ENCODE data around the gene DEGS1.

DNA sequence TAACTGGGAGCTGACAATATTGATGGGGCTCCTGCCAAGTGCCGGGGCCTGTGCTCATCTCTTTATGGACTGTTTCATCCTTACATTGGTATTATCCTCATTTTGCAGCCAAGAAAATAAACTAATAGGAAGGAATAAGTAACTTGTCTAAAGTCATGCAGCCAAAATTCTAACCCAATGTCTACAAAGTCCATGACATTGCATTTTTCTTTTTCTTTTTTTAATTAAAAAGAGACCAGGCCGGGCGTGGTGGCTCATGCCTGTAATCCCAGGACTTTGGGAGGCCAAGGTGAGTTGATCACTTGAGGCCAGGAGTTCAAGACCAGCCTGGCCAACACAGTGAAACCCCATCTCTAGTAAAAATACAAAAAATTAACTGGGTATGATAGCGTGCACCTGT lies 18.8 kb downstream of the DEGS1 start:
- TF ChIP-seq, protein P1, sequence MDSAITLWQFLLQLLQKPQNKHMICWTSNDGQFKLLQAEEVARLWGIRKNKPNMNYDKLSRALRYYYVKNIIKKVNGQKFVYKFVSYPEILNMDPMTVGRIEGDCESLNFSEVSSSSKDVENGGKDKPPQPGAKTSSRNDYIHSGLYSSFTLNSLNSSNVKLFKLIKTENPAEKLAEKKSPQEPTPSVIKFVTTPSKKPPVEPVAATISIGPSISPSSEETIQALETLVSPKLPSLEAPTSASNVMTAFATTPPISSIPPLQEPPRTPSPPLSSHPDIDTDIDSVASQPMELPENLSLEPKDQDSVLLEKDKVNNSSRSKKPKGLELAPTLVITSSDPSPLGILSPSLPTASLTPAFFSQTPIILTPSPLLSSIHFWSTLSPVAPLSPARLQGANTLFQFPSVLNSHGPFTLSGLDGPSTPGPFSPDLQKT (IDR thresholded peaks at IDR 0.05; ENCODE audit: borderline replicate concordance, low read depth, low read length) = no peak
- TF ChIP-seq, protein P2, sequence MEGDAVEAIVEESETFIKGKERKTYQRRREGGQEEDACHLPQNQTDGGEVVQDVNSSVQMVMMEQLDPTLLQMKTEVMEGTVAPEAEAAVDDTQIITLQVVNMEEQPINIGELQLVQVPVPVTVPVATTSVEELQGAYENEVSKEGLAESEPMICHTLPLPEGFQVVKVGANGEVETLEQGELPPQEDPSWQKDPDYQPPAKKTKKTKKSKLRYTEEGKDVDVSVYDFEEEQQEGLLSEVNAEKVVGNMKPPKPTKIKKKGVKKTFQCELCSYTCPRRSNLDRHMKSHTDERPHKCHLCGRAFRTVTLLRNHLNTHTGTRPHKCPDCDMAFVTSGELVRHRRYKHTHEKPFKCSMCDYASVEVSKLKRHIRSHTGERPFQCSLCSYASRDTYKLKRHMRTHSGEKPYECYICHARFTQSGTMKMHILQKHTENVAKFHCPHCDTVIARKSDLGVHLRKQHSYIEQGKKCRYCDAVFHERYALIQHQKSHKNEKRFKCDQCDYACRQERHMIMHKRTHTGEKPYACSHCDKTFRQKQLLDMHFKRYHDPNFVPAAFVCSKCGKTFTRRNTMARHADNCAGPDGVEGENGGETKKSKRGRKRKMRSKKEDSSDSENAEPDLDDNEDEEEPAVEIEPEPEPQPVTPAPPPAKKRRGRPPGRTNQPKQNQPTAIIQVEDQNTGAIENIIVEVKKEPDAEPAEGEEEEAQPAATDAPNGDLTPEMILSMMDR (tag by site-specific recombination; IDR thresholded peaks at IDR 0.05) = no peak
- TF ChIP-seq, protein P3, sequence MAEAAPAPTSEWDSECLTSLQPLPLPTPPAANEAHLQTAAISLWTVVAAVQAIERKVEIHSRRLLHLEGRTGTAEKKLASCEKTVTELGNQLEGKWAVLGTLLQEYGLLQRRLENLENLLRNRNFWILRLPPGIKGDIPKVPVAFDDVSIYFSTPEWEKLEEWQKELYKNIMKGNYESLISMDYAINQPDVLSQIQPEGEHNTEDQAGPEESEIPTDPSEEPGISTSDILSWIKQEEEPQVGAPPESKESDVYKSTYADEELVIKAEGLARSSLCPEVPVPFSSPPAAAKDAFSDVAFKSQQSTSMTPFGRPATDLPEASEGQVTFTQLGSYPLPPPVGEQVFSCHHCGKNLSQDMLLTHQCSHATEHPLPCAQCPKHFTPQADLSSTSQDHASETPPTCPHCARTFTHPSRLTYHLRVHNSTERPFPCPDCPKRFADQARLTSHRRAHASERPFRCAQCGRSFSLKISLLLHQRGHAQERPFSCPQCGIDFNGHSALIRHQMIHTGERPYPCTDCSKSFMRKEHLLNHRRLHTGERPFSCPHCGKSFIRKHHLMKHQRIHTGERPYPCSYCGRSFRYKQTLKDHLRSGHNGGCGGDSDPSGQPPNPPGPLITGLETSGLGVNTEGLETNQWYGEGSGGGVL (tag by site-specific recombination; IDR thresholded peaks at IDR 0.05) = no peak
- TF ChIP-seq ZNF175 (tag by site-specific recombination; IDR thresholded peaks at IDR 0.05) (no peak), ZNF416 (tag by site-specific recombination; IDR thresholded peaks at IDR 0.05) (no peak), OVOL3 (tag by site-specific recombination; IDR thresholded peaks at IDR 0.05) (no peak), RBAK (tag by site-specific recombination; IDR thresholded peaks at IDR 0.05) (no peak), ZNF24 (tag by site-specific recombination; IDR thresholded peaks at IDR 0.05) (no peak), ZNF266 (tag by site-specific recombination; IDR thresholded peaks at IDR 0.05; ENCODE audit: low read depth) (no peak)
- TF ChIP-seq, protein P4, sequence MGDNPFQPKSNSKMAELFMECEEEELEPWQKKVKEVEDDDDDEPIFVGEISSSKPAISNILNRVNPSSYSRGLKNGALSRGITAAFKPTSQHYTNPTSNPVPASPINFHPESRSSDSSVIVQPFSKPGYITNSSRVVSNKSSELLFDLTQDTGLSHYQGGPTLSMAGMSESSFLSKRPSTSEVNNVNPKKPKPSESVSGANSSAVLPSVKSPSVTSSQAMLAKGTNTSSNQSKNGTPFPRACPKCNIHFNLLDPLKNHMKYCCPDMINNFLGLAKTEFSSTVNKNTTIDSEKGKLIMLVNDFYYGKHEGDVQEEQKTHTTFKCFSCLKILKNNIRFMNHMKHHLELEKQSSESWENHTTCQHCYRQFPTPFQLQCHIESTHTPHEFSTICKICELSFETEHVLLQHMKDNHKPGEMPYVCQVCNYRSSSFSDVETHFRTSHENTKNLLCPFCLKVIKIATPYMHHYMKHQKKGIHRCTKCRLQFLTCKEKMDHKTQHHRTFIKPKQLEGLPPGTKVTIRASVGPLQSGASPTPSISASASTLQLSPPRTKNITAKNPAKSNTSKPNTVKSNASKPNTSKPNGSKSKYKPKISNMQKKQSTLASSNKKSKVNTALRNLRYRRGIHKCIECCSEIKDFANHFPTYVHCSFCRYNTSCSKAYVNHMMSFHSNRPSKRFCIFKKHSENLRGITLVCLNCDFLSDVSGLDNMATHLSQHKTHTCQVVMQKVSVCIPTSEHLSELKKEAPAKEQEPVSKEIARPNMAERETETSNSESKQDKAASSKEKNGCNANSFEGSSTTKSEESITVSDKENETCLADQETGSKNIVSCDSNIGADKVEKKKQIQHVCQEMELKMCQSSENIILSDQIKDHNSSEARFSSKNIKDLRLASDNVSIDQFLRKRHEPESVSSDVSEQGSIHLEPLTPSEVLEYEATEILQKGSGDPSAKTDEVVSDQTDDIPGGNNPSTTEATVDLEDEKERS (tag by site-specific recombination; IDR thresholded peaks at IDR 0.05) = no peak
- TF ChIP-seq, protein P5, sequence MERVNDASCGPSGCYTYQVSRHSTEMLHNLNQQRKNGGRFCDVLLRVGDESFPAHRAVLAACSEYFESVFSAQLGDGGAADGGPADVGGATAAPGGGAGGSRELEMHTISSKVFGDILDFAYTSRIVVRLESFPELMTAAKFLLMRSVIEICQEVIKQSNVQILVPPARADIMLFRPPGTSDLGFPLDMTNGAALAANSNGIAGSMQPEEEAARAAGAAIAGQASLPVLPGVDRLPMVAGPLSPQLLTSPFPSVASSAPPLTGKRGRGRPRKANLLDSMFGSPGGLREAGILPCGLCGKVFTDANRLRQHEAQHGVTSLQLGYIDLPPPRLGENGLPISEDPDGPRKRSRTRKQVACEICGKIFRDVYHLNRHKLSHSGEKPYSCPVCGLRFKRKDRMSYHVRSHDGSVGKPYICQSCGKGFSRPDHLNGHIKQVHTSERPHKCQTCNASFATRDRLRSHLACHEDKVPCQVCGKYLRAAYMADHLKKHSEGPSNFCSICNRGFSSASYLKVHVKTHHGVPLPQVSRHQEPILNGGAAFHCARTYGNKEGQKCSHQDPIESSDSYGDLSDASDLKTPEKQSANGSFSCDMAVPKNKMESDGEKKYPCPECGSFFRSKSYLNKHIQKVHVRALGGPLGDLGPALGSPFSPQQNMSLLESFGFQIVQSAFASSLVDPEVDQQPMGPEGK (tag by site-specific recombination; IDR thresholded peaks at IDR 0.05) = no peak

Data from HEK293 (cell line).